Activated CD8-positive, alpha-beta memory T cell treated with anti-CD3 and anti-CD28 coated beads, Interleukin-2, amount 10 ng/mL, durations not matched to agents 7 days and 5 days (primary cell): ENCODE results near the gene SSX7. TPM values are rescaled to one million over a fixed set of nuclear protein-coding genes. Genes with fewer than 3 reads are reported as not detected.
"Not testable (repeated sequence)": the region's sequence is repeated elsewhere in the genome, so short reads cannot be mapped to it uniquely, and the experiment has no call there.

Experiments used
- ATAC-seq: fragments of 150-1000 bp; cut with Tn5 transposase; one replicate; pipeline ENCODE4 v1.10.0; 2021; ENCODE audit warnings: moderate library complexity
- CTCF ChIA-PET: fragments of 350-600 bp; sonication (Branson Sonifier 250); formaldehyde crosslinking; loops from one replicate; lab custom pipeline; 2021; ENCODE audit warnings: antibody characterized with exemption; lab: Charles Lee
- DNase-seq: peaks from one replicate; pipeline ENCODE4 v3.0.0-alpha.2; 2020
- H3K27ac Mint-ChIP-seq: one replicate; pipeline ENCODE4 v1.8.0; 2021; ENCODE audit warnings: mild to moderate bottlenecking, mixed read lengths
- H3K27me3 Mint-ChIP-seq: one replicate; pipeline ENCODE4 v1.8.0; 2021; ENCODE audit warnings: mixed read lengths
- H3K36me3 Mint-ChIP-seq: one replicate; pipeline ENCODE4 v1.8.0; 2021; ENCODE audit warnings: mild to moderate bottlenecking, mixed read lengths
- H3K4me1 Mint-ChIP-seq: one replicate; pipeline ENCODE4 v1.8.0; 2021; ENCODE audit warnings: mixed read lengths
- H3K4me3 Mint-ChIP-seq: one replicate; pipeline ENCODE4 v1.8.0; 2021; ENCODE audit warnings: mild to moderate bottlenecking, moderate library complexity, mixed read lengths
- H3K9me3 Mint-ChIP-seq: one replicate; pipeline ENCODE4 v1.8.0; 2022; ENCODE audit warnings: low read depth, mixed read lengths
- total RNA-seq, 2 experiments: library from RNA; stranded (reverse); gene quantifications; one replicate each; pipeline ENCODE4 v1.2.3, GENCODE V29; 2021

Gene SSX7, protein sequence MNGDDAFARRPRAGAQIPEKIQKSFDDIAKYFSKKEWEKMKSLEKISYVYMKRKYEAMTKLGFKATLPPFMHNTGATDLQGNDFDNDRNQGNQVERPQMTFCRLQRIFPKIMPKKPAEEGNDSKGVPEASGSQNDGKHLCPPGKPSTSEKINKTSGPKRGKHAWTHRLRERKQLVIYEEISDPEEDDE
- not detected for total RNA-seq

DNA sequence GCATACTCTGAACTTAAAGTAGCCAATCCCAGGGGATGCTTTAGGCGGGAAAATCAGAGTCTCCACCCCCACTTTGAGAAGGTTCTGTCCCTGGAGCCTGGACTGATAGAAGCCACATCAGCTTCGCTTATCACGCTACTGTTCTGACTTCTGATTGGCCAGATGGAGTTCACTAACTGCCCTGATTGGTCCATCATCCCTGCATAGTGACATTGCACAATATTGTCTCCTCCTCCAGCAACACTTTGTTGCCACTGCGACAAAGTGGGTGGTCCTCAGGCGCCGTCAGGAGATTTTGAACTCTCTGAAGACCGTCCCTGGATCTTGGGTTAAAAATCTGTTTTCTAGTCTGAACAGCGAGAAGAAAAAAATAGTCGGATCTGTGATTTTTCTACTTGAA lies at the start of gene SSX7:
Gene SSX7, minus strand, starts transcription at position 101 of the 400 bp plus-strand sequence. CDS start 1,428 bp downstream, outside the sequence.
- H3K9me3 Mint-ChIP-seq, H3K4me1 Mint-ChIP-seq, ATAC-seq, H3K27ac Mint-ChIP-seq, CTCF ChIA-PET, H3K36me3 Mint-ChIP-seq, H3K4me3 Mint-ChIP-seq, H3K27me3 Mint-ChIP-seq, DNase-seq: not testable (repeated sequence)

- DNase-seq, H3K27ac Mint-ChIP-seq, H3K4me1 Mint-ChIP-seq, H3K36me3 Mint-ChIP-seq, CTCF ChIA-PET, H3K9me3 Mint-ChIP-seq, ATAC-seq, H3K4me3 Mint-ChIP-seq, H3K27me3 Mint-ChIP-seq: not testable (repeated sequence)
Measured at GRCh38 chrX:52692034-52692433, 37.3 kb upstream of the SSX7 start.

DNA sequence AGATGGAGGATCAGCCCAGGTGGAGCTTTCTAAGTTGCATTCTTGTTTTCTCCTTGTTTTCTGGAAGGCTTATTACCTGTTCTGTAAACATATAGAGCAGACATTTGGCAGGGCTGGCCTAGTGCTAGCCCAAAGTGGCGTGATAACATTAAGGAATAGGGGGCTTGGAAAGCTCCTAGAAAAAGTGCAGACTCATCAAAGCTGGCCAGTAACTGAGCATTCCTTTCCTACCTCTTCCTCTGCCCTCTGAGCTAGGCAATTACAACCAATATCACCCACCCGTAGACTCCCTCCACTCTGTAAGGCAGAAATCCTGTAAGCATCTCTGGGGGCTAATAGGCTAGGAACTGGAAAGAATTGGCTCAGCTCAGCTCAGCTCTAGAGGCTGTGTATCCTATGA lies 7.5 kb upstream of the SSX7 start:
- H3K36me3 Mint-ChIP-seq, DNase-seq, H3K27me3 Mint-ChIP-seq, CTCF ChIA-PET, H3K4me3 Mint-ChIP-seq, ATAC-seq, H3K9me3 Mint-ChIP-seq, H3K27ac Mint-ChIP-seq, H3K4me1 Mint-ChIP-seq: not testable (repeated sequence)

DNA sequence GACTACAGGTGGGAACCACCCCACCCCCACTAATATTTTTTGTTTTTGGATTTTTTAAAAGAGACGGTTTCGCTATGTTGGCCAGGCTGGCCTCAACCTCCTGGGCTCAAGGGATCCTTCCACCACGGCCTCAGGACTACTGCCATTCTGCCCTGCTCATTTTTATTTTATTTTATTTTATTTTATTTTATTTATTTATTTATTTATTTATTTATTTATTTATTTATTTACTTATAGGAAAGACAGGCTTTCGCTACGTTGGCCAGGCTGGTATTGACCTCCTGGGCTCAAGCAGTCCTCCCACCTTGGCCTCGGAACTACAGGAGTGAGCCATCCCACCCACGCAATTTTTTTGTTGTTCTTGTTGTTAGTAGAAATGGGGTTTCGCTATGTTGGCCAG lies 775 bp upstream of the SSX7 start:
- DNase-seq, H3K27ac Mint-ChIP-seq, H3K4me3 Mint-ChIP-seq, CTCF ChIA-PET, H3K36me3 Mint-ChIP-seq, ATAC-seq, H3K9me3 Mint-ChIP-seq, H3K27me3 Mint-ChIP-seq, H3K4me1 Mint-ChIP-seq: not testable (repeated sequence)

DNA sequence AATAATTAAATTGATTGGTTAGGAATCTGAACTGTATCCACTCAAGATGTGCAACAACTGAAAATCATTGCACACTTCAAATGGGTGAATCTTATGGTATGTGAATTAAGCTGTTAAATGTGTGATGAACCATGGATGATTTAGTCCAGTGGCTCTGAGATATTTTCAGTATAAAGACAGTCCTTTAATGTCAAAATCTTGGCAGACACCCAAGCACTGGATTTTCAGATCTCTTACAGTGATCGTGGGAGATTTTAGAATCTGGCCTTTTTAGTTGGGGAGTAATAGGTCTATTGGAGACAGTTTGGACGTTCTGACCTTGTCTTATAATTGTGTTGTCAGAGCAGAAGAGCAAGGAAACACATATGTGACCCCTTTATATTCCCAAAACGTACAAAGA lies 4.0 kb downstream of the SSX7 start:
- ATAC-seq, H3K27ac Mint-ChIP-seq, H3K4me3 Mint-ChIP-seq, H3K36me3 Mint-ChIP-seq, H3K9me3 Mint-ChIP-seq, H3K27me3 Mint-ChIP-seq, DNase-seq, H3K4me1 Mint-ChIP-seq, CTCF ChIA-PET: not testable (repeated sequence)

GRCh38 chrX:52648956-52649355 lies 5.7 kb downstream of the SSX7 start:
- ATAC-seq, H3K9me3 Mint-ChIP-seq, H3K4me1 Mint-ChIP-seq, H3K36me3 Mint-ChIP-seq, H3K4me3 Mint-ChIP-seq, H3K27me3 Mint-ChIP-seq, DNase-seq, CTCF ChIA-PET, H3K27ac Mint-ChIP-seq: not testable (repeated sequence)

GRCh38 chrX:52628483-52628882 lies 26.2 kb downstream of the SSX7 start:
- H3K9me3 Mint-ChIP-seq, H3K4me1 Mint-ChIP-seq, H3K27me3 Mint-ChIP-seq, H3K36me3 Mint-ChIP-seq, DNase-seq, H3K27ac Mint-ChIP-seq, CTCF ChIA-PET, H3K4me3 Mint-ChIP-seq, ATAC-seq: not testable (repeated sequence)

- H3K27ac Mint-ChIP-seq, DNase-seq, H3K9me3 Mint-ChIP-seq, ATAC-seq, H3K27me3 Mint-ChIP-seq, CTCF ChIA-PET, H3K4me1 Mint-ChIP-seq, H3K36me3 Mint-ChIP-seq, H3K4me3 Mint-ChIP-seq: not testable (repeated sequence)
Measured at GRCh38 chrX:52620661-52621060, 34.0 kb downstream of the SSX7 start.

- ATAC-seq (no peak), DNase-seq (no peak)
- H3K27ac Mint-ChIP-seq = no peak overlapping the region
- no peaks in the 10 kb centered on the region for H3K27me3 Mint-ChIP-seq
- no peak overlapping the region for H3K4me3 Mint-ChIP-seq
- no peaks in the 10 kb centered on the region for H3K36me3 Mint-ChIP-seq
- H3K4me1 Mint-ChIP-seq = no peaks in the 10 kb centered on the region
- CTCF ChIA-PET = no interaction called here
- no peaks in the 10 kb centered on the region for H3K9me3 Mint-ChIP-seq
Measured at GRCh38 chrX:52608961-52609360, 45.7 kb downstream of the SSX7 start.

DNA sequence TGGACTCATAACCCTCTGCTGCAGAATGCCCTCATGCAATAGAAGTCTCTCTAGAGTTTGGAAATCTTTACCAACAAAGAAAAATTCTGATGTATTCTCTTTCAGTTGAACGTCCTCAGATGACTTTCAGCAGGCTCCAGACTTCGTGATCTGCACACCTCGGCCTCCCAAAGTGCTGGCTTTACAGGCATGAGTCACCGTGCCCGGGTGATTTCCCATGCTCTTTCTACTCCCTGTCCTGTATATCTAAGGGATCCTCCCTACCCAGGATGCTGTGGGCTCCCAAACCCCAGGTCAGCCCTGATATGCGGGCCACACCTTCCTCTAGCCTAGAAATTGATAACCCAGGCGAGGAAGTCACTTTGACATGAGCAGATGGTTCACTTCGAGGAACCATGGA lies 51.5 kb downstream of the SSX7 start:
- H3K27me3 Mint-ChIP-seq, H3K4me3 Mint-ChIP-seq, CTCF ChIA-PET, ATAC-seq, H3K27ac Mint-ChIP-seq, H3K36me3 Mint-ChIP-seq, H3K4me1 Mint-ChIP-seq, H3K9me3 Mint-ChIP-seq, DNase-seq: not testable (repeated sequence)

DNA sequence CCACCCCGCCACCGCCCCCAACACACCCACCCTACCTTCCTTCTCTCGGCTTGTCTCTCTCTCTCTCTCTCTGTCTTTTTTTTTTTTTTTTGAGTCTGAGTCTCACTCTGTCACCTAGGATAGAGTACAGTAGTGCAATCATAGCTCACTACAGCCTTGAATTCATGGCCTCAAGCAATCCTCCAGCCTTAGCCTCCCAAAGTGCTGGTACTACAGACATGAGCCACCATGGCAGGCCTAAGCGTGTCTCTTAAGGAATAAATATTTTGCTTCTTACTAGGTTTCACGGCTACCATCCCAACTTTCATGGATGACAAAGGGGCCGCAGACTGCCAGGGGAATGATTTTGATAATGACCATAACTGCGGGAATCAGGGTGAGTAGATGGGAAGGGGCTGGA lies 55.8 kb downstream of the SSX7 start:
- CTCF ChIA-PET = no interaction called here
- H3K27ac Mint-ChIP-seq = no peak overlapping the region
- no peaks in the 10 kb centered on the region for H3K27me3 Mint-ChIP-seq
- DNase-seq (no peak), ATAC-seq (no peak)
- no peaks in the 10 kb centered on the region for H3K4me1 Mint-ChIP-seq
- H3K4me3 Mint-ChIP-seq = no peak overlapping the region
- H3K9me3 Mint-ChIP-seq = no peaks in the 10 kb centered on the region
- H3K36me3 Mint-ChIP-seq = no peaks in the 10 kb centered on the region

GRCh38 chrX:52594658-52595057 lies 60.0 kb downstream of the SSX7 start:
- no peaks in the 10 kb centered on the region for H3K9me3 Mint-ChIP-seq
- DNase-seq = no peak
- CTCF ChIA-PET = no interaction called here
- ATAC-seq = no peak
- no peaks in the 10 kb centered on the region for H3K36me3 Mint-ChIP-seq
- no peaks in the 10 kb centered on the region for H3K4me1 Mint-ChIP-seq
- H3K27ac Mint-ChIP-seq = no peak overlapping the region
- H3K27me3 Mint-ChIP-seq = no peaks in the 10 kb centered on the region
- no peak overlapping the region for H3K4me3 Mint-ChIP-seq
